Kidney tubule cell (primary cell): Measurements from ENCODE around the gene RPS2.
"Not testable (repeated sequence)": the region's sequence is repeated elsewhere in the genome, so short reads cannot be mapped to it uniquely, and the experiment has no call there.

ENCODE experiments used
- DNase-seq: peaks from one replicate; pipeline ENCODE4 v3.0.0-alpha.2; 2018; ENCODE audit warnings: low spot score

Gene RPS2

DNA sequence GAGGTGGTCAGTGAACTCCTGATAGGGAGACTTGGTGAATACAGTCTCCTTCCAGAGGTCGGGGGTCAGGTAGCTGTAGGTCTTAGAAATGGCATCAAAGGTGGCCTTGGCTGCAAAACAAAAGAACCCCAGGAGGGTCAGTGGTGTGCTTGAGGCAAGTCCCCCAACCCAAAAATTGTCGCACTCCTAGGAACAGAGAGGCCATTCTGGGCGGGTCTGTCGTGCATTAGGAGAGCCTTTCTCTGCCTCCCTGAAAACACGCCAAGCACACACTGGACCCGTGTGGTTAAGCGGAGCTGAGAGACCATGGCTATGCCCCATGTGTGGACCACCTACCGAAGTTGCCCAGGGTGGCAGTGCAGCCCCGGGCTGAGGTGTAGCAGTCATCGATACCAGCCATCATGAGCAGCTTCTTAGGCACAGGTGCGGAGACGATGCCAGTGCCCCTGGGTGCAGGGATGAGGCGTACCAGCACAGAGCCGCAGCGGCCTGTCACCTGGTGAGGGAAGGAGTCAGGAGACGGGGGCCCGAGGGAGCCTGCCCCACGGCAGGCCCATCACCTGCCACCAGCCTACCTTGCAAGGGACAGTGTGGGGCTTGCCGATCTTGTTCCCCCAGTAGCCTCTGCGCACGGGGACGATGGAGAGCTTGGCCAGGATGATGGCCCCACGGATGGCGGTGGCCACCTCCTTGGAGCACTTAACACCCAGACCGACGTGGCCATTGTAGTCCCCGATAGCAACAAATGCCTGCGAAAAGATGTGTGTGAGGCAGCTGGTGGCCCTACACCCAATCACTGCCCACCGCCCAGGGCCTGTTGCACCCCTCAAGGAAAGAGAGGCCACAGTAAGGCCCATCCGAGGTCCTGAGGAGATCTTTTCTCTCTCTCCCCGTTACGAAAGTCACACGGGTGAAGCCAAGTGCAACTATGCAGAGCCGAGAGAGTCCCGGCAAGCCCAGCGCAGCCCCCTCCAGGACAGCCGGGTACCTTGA lies 2.2 kb downstream of the RPS2 start:
- not testable (repeated sequence) for DNase-seq

- DNase-seq = no peak
Observed at GRCh38 chr16:1961651-1962067, 3.0 kb downstream of the RPS2 start.

GRCh38 chr16:1960665-1961630 lies 3.7 kb downstream of the RPS2 start:
- DNase-seq = peak; percentile 54

DNA sequence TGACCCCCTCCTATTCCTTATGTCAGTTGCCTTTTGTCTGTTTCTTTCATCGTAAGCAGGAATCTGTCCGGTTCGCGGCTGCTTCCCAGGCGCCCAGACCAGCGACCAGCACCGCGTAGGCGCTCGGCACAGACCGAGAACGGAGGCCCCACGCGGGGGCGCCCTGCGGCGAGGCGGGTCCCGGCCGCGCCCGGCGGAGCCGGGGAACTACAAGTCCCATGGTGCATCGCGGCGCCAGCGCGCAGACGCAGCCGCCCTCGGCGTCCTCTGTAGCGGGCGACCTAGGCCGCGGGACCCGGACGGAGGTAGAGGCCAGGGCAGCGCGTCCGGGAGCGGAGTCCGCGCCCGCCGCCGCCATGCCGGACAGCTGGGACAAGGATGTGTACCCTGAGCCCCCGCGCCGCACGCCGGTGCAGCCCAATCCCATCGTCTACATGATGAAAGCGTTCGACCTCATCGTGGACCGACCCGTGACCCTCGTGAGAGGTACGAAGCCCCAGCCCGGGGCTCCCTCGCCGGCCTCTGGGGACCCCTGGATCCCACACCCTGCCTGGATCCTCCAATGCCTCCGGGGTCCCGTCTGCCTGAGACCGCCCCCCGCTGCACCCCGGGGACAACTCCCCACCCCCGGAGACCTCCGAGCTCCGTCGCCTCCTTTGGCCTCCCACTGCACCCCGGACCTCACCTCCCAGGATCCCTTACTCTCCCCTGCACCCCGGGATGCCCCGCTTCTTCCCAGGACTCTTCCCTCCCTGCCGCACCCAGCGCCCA lies 5.2 kb downstream of the RPS2 start, which contains the start of gene NDUFB10:
NDUFB10 (plus strand) TSS at position 270 of the 771 bp plus-strand sequence; CDS start at position 357, 87 bp downstream.
- DNase-seq = peak; percentile 94

DNA sequence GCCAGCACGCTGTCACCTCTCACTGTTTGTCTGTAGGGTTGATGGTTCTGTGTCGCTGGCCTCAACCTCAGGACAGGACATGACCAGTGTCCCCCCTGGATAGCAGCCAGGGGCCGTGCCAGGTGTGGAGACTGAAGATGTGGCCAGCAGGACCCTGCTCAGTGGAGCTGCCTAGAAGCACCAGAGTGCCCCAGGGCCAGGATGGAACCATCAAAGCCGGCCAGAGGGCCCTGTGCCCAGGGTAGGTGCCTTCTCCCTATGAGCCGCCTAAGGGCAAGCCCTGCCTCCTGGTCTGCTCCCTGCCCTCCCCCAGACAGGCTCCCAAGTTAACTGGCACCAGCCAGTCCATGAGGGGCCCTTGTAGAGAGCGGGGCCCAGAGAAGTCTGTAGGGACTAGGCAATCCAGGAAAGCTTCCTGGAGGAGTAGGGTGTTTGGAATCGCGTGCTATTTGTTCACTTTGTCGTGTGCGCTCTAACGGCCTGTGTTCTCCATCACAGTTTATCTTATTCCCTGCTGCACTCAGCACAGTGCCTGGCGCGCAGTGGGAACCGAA lies 5.8 kb downstream of the RPS2 start:
- no peak for DNase-seq

- DNase-seq = not testable (repeated sequence)
Observed at GRCh38 chr16:1958143-1958491, 6.5 kb downstream of the RPS2 start.

DNA sequence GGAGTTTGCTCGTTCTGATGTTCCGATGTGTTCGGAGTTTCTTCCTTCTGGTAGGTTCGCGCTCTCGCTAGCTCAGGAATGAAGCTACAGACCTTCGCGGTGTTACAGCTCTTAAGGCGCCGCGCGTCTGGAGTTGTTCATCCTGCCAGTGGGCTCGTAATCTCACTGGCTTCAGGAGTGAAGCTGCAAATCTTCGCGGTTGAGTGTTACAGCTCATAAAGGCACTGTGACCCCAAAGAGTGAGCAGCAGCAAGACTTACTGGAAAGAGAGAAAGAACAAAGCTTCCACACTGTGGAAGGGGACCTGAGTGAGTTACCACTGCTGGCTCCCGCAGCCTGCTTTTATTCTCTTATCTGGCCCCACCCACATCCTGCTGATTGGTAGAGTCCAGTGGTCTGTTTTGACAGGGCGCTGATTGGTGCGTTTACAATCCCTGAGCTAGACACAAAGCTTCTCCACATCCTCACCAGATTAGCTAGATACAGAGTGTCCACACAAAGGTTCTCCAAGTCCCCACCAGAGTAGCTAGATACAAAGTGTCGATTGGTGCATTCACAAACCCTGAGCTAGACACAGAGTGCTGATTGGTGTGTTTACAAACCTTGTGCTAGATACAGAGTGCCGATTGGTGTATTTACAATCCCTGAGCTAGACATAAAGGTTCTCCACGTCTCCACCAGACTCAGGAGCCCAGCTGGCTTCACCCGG lies 7.0 kb downstream of the RPS2 start:
- DNase-seq = not testable (repeated sequence)

- no peak for DNase-seq
Observed at GRCh38 chr16:1953734-1954133, 10.9 kb downstream of the RPS2 start.

- DNase-seq = no peak
Observed at GRCh38 chr16:1950559-1950958, 14.1 kb downstream of the RPS2 start.

GRCh38 chr16:1950047-1950446 lies 14.6 kb downstream of the RPS2 start:
- no peak for DNase-seq

DNA sequence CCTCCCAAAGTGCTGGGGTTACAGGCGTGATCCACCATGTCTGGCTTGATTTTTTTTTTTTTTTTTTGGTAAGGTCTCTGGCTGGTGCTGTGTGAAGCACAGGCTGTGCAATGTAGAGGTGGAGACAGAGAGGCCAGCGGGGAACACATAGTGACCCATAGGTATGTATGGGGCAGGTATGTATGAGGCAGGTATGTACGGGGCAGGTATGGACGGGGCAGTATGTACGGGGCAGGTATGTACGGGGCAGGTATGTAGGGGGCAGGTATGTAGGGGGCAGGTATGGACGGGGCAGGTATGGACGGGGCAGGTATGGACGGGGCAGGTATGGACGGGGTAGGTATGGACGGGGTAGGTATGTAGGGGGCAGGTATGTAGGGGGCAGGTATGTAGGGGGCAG lies 15.1 kb downstream of the RPS2 start:
- no peak for DNase-seq

DNA sequence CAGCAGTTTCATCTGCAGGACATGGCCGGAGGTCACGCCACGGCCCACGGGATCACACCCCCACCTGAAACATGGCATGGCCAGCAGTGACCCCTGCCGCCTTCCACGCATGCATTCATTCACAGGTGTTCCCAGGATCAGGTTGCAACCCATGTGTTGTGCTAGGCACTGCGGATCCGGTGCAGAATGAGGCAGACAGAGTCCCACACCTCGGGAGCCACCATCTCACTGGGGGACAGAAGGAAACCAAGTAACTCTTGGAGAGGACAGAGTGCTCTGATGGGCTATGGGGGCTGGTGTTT lies 17.3 kb downstream of the RPS2 start:
- no peak for DNase-seq

DNA sequence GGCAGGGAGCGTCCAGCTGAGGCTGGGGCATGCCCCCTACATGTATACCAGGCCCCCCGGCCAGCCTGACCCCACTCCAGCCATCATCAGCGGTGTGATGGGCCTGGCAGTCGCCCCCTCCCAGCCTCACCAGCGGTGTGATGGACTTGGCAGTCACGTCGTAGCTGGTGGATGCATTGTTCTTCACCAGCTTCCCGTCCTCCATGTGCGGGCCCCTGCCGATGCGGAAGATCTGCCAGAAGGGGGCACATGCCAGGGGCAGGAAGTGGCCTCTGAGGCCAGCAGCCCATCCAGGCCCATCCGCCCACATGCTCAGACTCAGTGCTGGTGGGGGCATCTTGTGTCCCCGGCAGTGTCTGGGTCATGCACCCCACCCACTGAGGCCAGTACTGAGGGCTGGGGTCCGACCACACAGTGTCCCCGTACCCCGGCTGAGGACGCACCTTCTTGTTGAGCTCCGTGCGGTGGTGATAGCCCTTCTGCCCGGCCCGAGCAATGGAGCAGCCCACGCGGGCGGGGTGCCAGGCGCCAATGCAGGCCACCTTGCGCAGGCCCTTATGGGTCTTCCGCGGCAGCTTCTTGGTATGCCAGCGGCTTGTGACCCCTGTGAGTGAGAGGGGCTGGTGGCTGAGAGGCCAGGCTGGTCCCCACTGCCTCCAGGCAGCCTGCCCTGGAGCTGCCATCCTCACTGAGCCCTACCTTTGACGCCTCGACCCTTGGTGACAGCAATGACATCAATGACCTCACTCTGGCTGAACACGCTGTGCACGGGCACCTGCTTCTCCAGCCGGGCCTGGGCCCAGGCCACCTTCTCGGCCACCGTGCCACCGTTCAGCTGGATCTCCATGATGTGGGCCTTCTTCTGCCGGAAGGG lies 17.9 kb downstream of the RPS2 start:
- DNase-seq = no peak

- DNase-seq = no peak
Observed at GRCh38 chr16:1945559-1946391, 18.9 kb downstream of the RPS2 start.

- DNase-seq = no peak
Observed at GRCh38 chr16:1944612-1945199, 19.9 kb downstream of the RPS2 start.

GRCh38 chr16:1942810-1943726 lies 21.6 kb downstream of the RPS2 start, which contains the start of gene MSRB1:
MSRB1 (minus strand) TSS chr16:1943199; CDS start chr16:1943156, 43 bp downstream.
- DNase-seq = peak; percentile 98

GRCh38 chr16:1942047-1942809 lies 22.4 kb downstream of the RPS2 start:
- DNase-seq = peak; percentile 64
